Measurements from ENCODE around the gene CDC42BPA. TPM values are rescaled to one million over a fixed set of nuclear protein-coding genes. Genes with fewer than 3 reads are reported as not detected.

Gene CDC42BPA
- total and polyA plus RNA-seq, 2 of the 13 experiments (the other 11 are each of a cell fraction or from before 2014, with no cell fraction given): 6.5 to 16.0 TPM

DNA sequence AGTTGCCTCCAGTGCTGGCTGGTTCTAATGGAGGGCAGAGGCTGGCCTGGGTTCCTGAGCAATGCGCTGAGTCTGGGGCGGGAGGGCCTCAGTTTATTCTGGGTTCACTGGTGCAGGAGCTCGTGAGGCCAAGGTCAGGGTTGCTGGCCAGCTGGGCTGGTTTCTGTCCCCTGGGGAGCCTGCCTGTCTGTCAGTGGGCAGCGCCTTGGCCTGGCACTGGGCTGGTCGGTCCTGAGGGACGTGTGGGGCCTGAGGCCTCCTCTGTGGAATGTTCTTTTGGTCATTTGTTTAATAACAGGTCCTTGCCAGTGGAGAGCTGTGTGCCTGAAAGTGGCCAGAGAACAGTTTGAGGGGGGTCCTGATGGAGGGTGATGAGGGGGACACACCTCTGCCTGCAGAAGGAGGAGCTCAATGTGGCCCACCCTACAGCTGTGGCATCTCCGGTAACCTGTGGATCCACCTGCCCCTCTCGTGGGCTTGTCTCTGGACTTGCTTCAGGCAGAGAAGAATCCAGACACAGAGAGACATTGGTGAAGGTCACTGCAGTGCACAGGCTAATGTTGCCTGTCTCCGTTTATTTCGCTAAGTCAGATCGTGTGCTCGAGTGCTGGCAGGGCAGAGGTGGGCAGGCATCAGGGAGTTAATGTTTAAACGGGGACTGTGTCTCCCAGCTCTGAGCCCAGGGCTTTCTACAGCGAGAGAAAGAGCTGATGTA lies 343.6 kb downstream of the CDC42BPA start (continued):
- TF ChIP-seq SNAPC4 (CRISPR knock-in tag; IDR thresholded peaks at IDR 0.05) (no peak), ZBTB7B (CRISPR knock-in tag; IDR thresholded peaks at IDR 0.05) (peak; percentile 18; the same call in 1 of the 2 replicates), ZNF446 (CRISPR knock-in tag; IDR thresholded peaks at IDR 0.05) (no peak), ZKSCAN8 (CRISPR knock-in tag; IDR thresholded peaks at IDR 0.05; ENCODE audit: borderline replicate concordance) (no peak), ZNF414 (CRISPR knock-in tag; IDR thresholded peaks at IDR 0.05) (no peak), SRSF1 (optimal IDR thresholded peaks at IDR 0.05; ENCODE audit: low read depth, low read length) (no peak), RAD51 (IDR thresholded peaks at IDR 0.05; ENCODE audit: borderline replicate concordance) (no peak), YEATS4 (CRISPR knock-in tag; IDR thresholded peaks at IDR 0.05; ENCODE audit: borderline replicate concordance) (peak; percentile 56; the same call in 1 of the 2 replicates), KDM4B (CRISPR knock-in tag; IDR thresholded peaks at IDR 0.05) (no peak), RFX3 (CRISPR knock-in tag; IDR thresholded peaks at IDR 0.05) (no peak), ZNF598 (CRISPR knock-in tag; IDR thresholded peaks at IDR 0.05; ENCODE audit: borderline replicate concordance) (0 out of 2 replicates have a peak, but pooled peaks have one; percentile 49), TP53 (CRISPR knock-in tag; conservative IDR thresholded peaks at IDR 0.05) (no peak; the same call in 1 of the 2 replicates), CREB1 (IDR thresholded peaks at IDR 0.05) (no peak), CREB1 (CRISPR knock-in tag; IDR thresholded peaks at IDR 0.05) (no peak), AKAP8 (CRISPR knock-in tag; IDR thresholded peaks at IDR 0.05) (no peak), SMAD9 (CRISPR knock-in tag; IDR thresholded peaks at IDR 0.05) (no peak), SP2 (CRISPR knock-in tag; IDR thresholded peaks at IDR 0.05) (peak; percentile 17; the same call in 1 of the 2 replicates), HDAC6 (IDR thresholded peaks at IDR 0.05; ENCODE audit: low read depth, low read length) (no peak), ZNF12 (CRISPR knock-in tag; IDR thresholded peaks at IDR 0.05) (no peak), GABPB1 (CRISPR knock-in tag; IDR thresholded peaks at IDR 0.05) (no peak), ZNF713 (CRISPR knock-in tag; IDR thresholded peaks at IDR 0.05) (no peak), SYNCRIP (IDR thresholded peaks at IDR 0.05; ENCODE audit: insufficient read depth, low read depth, low read length) (no peak), ZNF124 (CRISPR knock-in tag; IDR thresholded peaks at IDR 0.05) (no peak), HOXA5 (CRISPR knock-in tag; IDR thresholded peaks at IDR 0.05) (no peak), POLR2A (IDR thresholded peaks at IDR 0.05; ENCODE audit: insufficient read depth in 1 of 2, low read depth in 2 of 2, low read length in 2 of 2) (peak in 1 of 2 experiments; percentile 27; a peak in 1 of 4 replicates)
- TF ChIP-seq, protein P1, sequence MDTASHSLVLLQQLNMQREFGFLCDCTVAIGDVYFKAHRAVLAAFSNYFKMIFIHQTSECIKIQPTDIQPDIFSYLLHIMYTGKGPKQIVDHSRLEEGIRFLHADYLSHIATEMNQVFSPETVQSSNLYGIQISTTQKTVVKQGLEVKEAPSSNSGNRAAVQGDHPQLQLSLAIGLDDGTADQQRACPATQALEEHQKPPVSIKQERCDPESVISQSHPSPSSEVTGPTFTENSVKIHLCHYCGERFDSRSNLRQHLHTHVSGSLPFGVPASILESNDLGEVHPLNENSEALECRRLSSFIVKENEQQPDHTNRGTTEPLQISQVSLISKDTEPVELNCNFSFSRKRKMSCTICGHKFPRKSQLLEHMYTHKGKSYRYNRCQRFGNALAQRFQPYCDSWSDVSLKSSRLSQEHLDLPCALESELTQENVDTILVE (CRISPR knock-in tag; IDR thresholded peaks at IDR 0.05): no peak
